ENCODE measurements around the gene YTHDF1. TPM values are rescaled to one million over a fixed set of nuclear protein-coding genes. Genes with fewer than 3 reads are reported as not detected.
"Not testable (repeated sequence)": the region's sequence is repeated elsewhere in the genome, so short reads cannot be mapped to it uniquely, and the experiment has no call there.

The YTHDF1 gene
- total RNA-seq, 2 experiments from 2014 or later: 32.8 to 32.9 TPM

DNA sequence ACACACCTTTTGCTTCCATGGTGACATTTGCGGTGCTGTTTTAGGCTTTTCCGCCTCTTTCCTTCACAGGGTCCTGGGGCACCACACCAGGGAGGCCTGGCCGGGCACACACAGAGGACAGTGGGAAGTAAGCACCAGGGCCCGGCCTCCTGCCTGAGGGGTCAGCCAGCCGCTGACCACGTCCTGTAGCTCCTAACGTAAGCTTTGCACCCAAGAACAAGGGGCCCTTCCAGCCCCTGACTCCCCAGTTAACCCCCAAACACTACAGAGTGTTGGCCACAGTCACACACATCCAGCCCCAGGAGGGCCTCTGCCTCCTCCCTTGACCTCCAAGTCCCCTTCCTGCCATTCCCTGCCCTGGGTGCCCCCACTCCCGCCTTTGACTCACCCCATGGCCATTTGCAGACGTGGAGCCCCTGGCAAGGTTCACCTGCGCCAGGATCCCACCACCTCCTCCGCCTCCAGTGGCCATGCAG, 54.7 kb downstream of the YTHDF1 start:
- Mint-ChIP-seq H3K4me3 (no peak overlapping the region), H3K27ac (no peak overlapping the region), H3K36me3 (no peaks in the 10 kb centered on the region), H3K9me3 (no peaks in the 10 kb centered on the region), H3K27me3 (peaks cover 10% of the 10 kb centered on the region), H3K4me1 (ENCODE audit: low read depth) (no peaks in the 10 kb centered on the region)
- no peak for DNase-seq
- ChIA-PET CTCF (no interaction called here), POLR2A (no interaction called here)
- intact Hi-C loops (cut with micrococcal nuclease): no loop called here

DNA sequence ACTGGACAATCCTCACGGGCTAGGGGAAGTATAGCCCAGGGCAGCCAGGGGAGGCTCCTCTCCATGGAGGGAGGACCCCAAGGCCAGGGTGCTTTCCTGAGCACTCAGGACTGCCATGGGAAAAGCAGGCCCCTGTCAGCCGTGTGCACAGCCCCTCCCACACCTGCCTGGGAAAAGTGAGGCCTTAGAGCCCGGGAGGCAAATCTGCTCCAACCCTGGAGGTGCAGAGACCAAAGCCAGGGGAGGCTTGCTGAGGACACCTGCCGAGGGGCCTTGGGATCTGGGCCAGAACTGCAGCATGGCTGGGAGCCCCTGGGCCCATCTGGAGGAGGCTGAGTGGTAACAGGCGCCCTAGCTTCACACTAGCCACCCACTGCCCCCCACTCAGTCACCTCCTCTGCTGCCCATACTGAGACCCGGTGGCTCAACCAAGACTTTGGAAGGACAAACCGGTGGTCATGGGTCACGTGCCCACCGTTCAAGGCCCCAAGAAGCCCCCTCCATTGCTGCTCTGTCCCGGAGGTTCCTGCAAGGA, 55.2 kb downstream of the YTHDF1 start:
- CTCF ChIA-PET: interaction anchor here (1.0 kb wide), 1 partner anchor 104 kb away, joined by 3 read pairs; no protein-coding TSS in a partner anchor
- no peaks in the 10 kb centered on the region for H3K9me3 Mint-ChIP-seq

DNA sequence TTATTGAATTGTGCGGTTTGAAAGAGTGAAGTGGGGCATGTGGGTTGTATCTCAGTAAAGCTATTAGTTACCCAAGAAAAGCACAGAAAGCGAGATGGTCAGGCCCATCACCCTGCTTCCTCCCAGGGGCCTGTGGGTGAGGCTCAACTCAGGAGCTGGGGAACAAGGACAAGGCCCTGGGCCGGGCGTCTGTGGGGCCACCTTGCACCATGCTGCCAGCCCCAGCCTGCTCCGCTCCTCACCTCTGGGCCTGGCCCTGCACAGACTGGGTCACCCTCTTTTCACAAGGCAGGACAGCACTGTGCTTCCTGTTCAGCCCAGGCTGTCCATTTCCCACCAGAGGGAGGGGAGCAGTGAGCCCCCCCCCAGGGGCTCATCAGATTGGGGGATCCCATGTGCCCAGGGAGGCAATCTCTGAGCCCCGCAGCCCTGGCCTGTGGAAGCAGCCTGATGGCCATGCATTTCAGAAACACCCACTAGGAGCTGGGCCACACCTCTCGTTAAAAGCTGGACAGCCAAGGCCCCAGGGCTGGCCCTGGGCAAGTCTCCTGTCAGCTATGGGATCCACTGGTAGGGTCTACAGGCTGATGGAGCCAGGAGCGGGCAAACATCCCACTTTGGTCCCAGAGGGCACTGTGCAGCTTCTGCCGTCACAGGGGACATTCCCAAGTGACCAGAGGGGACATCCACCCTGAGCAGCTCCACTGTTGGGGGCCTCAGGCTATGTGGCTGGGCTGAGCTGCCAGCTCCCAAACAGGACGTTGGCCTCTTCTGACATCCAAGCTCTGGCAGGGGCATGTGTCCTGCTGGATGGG, 55.9 kb downstream of the YTHDF1 start:
- POLR2A ChIA-PET: no interaction called here
- H3K27me3 Mint-ChIP-seq: peaks cover 13% of the 10 kb centered on the region

More for the DNA sequence above, 55.2 kb downstream of the YTHDF1 start:
- Mint-ChIP-seq H3K36me3 (no peaks in the 10 kb centered on the region), H3K27me3 (peaks cover 13% of the 10 kb centered on the region), H3K4me1 (ENCODE audit: low read depth) (no peaks in the 10 kb centered on the region), H3K4me3 (no peak overlapping the region), H3K27ac (no peak overlapping the region)
- DNase-seq: no peak
- POLR2A ChIA-PET: no interaction called here
- intact Hi-C loops (cut with micrococcal nuclease): no loop called here

DNA sequence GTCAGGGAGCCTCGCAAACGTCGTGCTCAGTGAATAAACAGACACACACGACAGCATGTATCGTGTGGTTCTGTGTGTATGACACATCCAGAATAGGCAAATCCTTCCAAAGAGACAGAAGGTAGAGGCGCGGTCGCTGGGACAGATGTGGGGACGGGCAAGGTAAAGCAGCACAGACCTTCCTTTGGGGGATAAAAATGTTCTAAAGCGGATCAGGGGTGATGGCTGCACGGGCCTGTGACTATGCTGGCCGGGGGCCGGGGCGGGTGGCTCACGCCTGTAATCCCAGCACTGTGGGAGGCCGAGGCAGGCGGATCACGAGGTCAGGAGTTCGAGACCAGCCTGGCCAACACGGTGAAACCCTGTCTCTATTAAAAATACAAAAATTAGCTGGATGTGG, 56.7 kb downstream of the YTHDF1 start:
- intact Hi-C loops (cut with micrococcal nuclease); H3K27ac Mint-ChIP-seq; DNase-seq; H3K36me3 Mint-ChIP-seq; H3K4me3 Mint-ChIP-seq; H3K9me3 Mint-ChIP-seq; CTCF ChIA-PET; H3K4me1 Mint-ChIP-seq (ENCODE audit: low read depth); POLR2A ChIA-PET: not testable (repeated sequence)
- H3K27me3 Mint-ChIP-seq: peaks cover 13% of the 10 kb centered on the region

More for the DNA sequence above, 55.9 kb downstream of the YTHDF1 start:
- DNase-seq: no peak
- intact Hi-C loops (cut with micrococcal nuclease): no loop called here
- CTCF ChIA-PET: interaction anchor here (1.0 kb wide), 1 partner anchor 103 kb away, joined by 3 read pairs; no protein-coding TSS in a partner anchor
- no peak overlapping the region for H3K27ac Mint-ChIP-seq
- H3K36me3 Mint-ChIP-seq: no peaks in the 10 kb centered on the region
- H3K4me1 Mint-ChIP-seq (ENCODE audit: low read depth): no peaks in the 10 kb centered on the region
- H3K9me3 Mint-ChIP-seq: no peaks in the 10 kb centered on the region
- no peak overlapping the region for H3K4me3 Mint-ChIP-seq

DNA sequence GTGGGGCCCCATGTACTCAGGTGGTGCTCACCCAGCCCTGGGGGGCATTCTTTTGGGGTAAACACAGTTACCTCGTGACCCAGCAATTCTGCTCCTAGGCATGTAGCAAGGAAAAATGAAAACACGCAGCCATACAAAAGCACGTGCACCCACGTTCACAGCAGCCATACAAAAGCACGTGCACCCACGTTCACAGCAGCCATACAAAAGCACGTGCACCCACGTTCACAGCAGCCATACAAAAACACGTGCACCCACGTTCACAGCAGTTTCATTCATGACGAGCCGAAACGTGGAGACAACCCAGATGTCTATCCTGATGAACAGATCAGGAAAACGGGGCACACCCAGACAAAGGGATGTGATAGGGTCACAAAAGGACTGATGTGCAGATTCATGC, 57.1 kb downstream of the YTHDF1 start:
- ChIA-PET POLR2A (no interaction called here), CTCF (no interaction called here)
- H3K27me3 Mint-ChIP-seq: peaks cover 17% of the 10 kb centered on the region
- no peak for DNase-seq
- intact Hi-C loops (cut with micrococcal nuclease): no loop called here
- no peak overlapping the region for H3K4me3 Mint-ChIP-seq
- no peak overlapping the region for H3K27ac Mint-ChIP-seq
- H3K9me3 Mint-ChIP-seq: no peaks in the 10 kb centered on the region
- H3K4me1 Mint-ChIP-seq (ENCODE audit: low read depth): no peaks in the 10 kb centered on the region
- H3K36me3 Mint-ChIP-seq: no peaks in the 10 kb centered on the region

DNA sequence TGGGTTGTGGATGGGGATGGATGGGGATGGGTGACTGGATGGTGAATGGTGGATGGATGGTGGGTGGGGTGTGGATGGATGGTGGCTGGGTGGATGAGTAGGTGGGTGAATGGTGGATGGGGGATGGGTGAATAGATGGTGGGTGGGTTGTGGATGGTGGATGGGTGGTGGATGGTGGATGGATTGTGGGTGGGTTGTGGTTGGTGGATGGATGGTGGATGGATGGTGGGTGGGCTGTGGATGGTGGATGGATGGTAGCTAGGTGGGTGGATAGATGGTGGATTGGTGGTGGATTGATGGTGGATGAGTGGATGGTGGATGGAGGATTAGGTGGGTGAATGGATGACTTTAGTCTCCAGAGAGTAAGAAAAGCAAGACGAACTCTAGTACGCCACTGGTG, 57.6 kb downstream of the YTHDF1 start:
- ChIA-PET POLR2A (no interaction called here), CTCF (no interaction called here)
- Mint-ChIP-seq H3K27me3 (peaks cover 16% of the 10 kb centered on the region), H3K27ac (no peak overlapping the region), H3K9me3 (no peaks in the 10 kb centered on the region), H3K4me3 (no peak overlapping the region), H3K36me3 (no peaks in the 10 kb centered on the region), H3K4me1 (ENCODE audit: low read depth) (no peaks in the 10 kb centered on the region)
- DNase-seq: no peak
- intact Hi-C loops (cut with micrococcal nuclease): no loop called here

DNA sequence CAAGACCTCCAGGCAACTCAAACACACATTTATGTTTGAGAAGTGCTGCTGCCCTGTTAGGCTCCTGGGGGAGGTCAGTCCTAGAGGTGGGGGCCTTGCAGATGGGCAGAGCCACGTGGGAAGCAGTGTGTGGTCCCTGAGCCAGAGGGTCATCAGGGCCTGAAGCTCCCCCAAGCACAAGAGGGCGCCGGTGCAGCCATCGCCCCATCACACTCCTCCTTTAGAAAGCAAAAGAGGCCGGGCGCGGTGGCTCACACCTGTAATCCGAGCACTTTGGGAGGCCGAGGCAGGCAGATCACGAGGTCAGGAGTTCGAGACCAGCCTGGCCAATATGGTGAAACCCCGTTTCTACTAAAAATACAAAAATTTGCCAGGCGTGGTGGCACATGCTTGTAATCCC, 58.5 kb downstream of the YTHDF1 start:
- H3K27ac Mint-ChIP-seq; H3K36me3 Mint-ChIP-seq; CTCF ChIA-PET; DNase-seq; POLR2A ChIA-PET; intact Hi-C loops (cut with micrococcal nuclease); H3K4me1 Mint-ChIP-seq (ENCODE audit: low read depth); H3K4me3 Mint-ChIP-seq; H3K9me3 Mint-ChIP-seq: not testable (repeated sequence)
- peaks cover 17% of the 10 kb centered on the region for H3K27me3 Mint-ChIP-seq

DNA sequence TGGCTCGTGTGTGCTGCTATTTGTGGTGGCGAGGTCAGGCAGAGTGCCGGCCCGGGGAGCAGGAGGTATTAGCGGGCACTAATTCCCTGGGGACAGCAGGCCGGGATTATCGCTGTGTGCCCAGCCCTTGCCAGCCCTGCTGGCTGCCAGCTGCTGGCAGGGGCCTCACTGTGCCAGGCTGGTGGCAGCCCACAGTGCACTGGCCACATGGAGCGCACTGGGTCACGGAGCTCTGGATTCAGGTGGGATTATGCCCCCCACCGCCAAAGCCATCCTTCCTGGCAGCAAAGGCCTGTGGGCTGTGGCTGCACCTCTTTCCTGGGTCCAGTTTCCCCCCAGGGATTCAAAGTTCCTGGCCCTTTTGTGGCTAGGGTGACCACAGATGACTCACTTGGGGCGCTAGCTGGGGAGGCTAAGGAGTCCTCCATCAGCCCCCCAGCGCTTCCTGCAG, 59.7 kb downstream of the YTHDF1 start:
- H3K36me3 Mint-ChIP-seq: no peaks in the 10 kb centered on the region
- no peak overlapping the region for H3K4me3 Mint-ChIP-seq
- H3K9me3 Mint-ChIP-seq: no peaks in the 10 kb centered on the region
- ChIA-PET POLR2A (no interaction called here), CTCF (no interaction called here)
- DNase-seq: no peak
- H3K27me3 Mint-ChIP-seq: peaks cover 15% of the 10 kb centered on the region
- intact Hi-C loops (cut with micrococcal nuclease): no loop called here
- H3K4me1 Mint-ChIP-seq (ENCODE audit: low read depth): no peaks in the 10 kb centered on the region
- no peak overlapping the region for H3K27ac Mint-ChIP-seq

DNA sequence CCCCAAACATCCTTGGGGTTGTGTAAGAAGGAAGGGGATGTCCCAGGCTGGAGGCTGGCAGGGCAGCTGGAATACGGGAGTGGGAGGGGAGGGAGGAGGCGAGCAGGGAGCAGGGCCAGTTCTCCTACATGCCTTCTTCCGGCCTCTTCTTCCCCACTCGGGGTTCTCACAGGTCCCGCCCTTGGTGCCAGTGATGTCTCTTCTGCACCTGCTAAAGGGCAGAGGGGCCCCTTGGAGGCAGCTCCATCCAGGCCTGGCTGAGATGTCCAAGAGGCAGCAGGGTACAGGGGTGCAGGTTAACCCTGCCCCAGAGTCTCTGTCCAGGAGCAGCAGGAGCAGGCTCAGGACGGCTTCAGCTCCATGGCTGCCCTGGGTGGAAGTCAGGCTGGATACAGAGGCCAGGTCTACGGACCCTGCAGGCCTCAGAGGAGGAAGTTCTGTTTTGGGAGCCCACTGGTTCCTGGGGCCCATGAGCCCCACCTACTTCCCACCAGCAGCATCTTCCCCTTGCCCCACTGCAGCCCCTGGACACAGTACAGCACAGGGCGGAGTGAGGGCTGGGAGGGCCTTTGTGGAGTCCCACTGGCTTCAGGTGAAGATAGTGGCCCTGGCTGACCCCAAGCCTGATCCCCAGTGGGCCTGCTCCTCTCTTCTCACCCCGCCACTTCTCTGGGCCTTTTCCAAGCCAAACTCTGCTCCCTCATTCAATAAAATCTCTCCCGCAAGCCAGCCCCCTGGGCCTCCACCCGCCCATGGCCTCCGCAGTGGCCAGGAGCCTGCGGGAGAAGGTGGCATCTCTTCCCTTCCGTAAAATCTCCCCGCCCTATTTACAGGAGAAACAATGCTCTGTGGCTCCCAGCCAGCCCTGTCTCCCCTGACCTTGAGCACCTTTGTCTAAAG, 60.4 kb downstream of the YTHDF1 start:
- ChIA-PET POLR2A (no interaction called here), CTCF (no interaction called here)
- H3K27ac Mint-ChIP-seq: no peak overlapping the region

DNA sequence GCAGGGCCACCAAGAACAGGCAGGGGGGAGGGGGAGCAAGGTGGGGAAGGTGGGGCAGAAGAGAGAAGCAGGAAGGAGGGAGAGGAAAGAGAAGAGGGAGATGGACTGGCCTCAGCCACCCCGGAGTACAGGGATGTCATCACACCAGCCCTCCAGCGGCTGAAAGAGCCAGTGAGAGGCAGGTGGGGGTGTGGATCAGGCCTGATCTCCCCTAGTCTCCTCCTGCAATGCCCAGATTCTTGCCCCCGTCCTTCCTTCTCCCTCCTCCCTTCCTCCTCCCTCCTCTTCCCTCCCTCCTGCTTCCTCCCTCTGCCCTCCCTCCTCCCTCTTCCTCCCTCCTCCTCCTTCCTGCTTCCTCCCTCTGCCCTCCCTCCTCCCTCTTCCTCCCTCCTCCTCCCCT, 61.5 kb downstream of the YTHDF1 start:
- Mint-ChIP-seq H3K4me3 (no peak overlapping the region), H3K4me1 (ENCODE audit: low read depth) (no peaks in the 10 kb centered on the region), H3K27me3 (peaks cover 22% of the 10 kb centered on the region), H3K27ac (no peak overlapping the region), H3K9me3 (no peaks in the 10 kb centered on the region), H3K36me3 (no peaks in the 10 kb centered on the region)
- intact Hi-C loops (cut with micrococcal nuclease): no loop called here
- DNase-seq: no peak
- ChIA-PET POLR2A (no interaction called here), CTCF (no interaction called here)

More for the DNA sequence above, 60.4 kb downstream of the YTHDF1 start:
- Mint-ChIP-seq H3K4me1 (ENCODE audit: low read depth) (no peaks in the 10 kb centered on the region), H3K36me3 (no peaks in the 10 kb centered on the region), H3K9me3 (no peaks in the 10 kb centered on the region), H3K27me3 (peaks cover 15% of the 10 kb centered on the region), H3K4me3 (no peak overlapping the region)
- intact Hi-C loops (cut with micrococcal nuclease): no loop called here
- DNase-seq: no peak

DNA sequence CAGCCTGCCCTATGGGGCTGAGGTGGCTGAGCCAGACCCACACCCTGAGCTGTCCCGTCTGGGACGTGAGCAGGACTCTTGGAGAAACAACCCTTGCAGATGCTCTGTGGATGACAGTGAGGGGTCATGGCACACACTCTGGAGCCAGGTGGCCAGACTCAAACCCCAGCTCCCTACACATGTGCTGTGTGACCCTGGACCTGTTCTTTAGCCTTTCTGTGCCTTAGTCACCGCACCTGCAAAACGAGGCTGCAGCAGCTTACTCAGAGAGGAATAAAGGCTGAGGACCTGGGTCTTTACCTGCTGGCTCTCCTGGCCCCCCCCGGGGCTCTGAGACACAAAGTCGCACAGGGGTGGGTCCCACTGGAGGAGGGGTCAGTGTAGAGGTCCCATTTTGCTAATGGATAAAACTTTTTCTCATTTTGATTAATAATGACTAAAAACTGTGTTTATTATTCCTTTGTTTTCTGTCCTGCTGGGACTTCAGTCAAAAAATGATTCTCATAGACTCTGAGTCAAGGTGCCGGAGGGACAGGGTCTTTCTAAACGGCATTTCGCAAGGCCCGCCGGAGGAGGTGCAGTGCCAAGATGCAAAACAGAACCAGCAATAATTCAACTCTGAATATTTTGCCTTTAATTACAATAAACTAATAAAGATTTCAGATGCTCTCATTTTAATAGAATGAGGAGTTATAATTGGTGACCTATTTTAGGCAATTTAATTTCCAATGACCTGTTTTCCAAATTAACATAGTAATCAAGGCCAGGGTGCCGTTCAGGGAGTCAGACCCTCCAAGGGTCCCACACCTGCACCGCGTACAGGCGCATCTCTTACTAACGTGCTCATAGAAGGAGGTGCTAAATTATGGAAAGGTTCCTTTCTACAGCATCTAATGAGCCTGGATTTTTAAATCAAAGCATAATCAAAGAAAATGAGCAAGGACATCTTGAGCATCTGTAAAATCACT, 62.4 kb downstream of the YTHDF1 start:
- no peaks in the 10 kb centered on the region for H3K4me1 Mint-ChIP-seq (ENCODE audit: low read depth)
- H3K27ac Mint-ChIP-seq: no peak overlapping the region
- peaks cover 23% of the 10 kb centered on the region for H3K27me3 Mint-ChIP-seq
- intact Hi-C loops (cut with micrococcal nuclease): no loop called here
- POLR2A ChIA-PET: no interaction called here
- CTCF ChIA-PET: no interaction called here
- DNase-seq: no peak
- no peak overlapping the region for H3K4me3 Mint-ChIP-seq
- H3K9me3 Mint-ChIP-seq: peaks cover 4% of the 10 kb centered on the region
- H3K36me3 Mint-ChIP-seq: no peaks in the 10 kb centered on the region

Measured in activated CD4-positive, alpha-beta memory T cell treated with anti-CD3 and anti-CD28 coated beads for 36 hours (primary cell).